ENCODE measurements around the gene NRBF2.
"Not testable (repeated sequence)": the region's sequence is repeated elsewhere in the genome, so short reads cannot be mapped to it uniquely, and the experiment has no call there.

Gene NRBF2

DNA sequence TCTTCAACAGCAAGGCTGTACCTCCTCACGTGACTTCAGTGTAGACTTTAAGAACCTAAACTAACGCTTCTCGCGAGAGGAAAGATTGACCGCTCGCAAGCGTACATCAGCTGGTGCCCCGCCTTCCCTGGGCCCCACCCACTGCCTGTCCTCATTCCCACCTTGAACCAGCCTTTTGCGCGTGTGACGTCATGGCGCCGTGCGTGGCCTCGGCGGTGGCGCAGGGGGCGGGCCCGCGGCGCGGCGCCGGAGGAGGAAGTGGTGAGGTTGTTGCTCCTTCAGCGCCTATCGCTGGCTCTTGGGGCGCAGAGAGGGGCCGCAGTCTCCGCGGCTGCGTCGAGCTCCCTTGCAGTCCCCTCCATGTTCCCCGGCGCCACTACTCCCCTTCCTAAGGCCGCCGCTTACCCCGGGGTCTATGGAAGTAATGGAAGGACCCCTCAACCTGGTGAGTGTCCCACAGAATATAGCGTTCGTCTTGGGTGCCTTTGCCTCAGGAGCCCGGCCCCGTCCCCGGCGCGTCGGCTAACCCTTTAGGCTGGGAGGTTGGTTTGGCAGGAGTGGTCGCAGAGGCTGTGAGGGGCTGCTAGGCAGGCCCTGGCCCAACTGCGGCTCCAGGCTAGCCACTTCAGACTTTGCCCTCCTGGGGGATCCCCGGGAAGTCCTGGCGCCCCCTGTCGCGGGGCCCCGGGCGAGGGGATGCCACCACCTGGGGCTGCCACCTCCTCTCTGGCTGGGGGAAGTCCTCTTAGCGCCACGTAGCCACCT, at the start of gene NRBF2:
Gene NRBF2 (plus strand): TSS at position 273 of the 765 bp plus-strand sequence. CDS start 143 bp downstream, at position 416.
- Histone ChIP-seq H3K9me3 (ENCODE audit: control insufficient read depth, low read length) (no peaks in the 10 kb centered on the region), H3K9ac (ENCODE audit: low read length) (peak within 1 kb of the TSS; percentile 99), H3K4me1 (ENCODE audit: control insufficient read depth, insufficient read depth, low read length) (peaks cover 15% of the 10 kb centered on the region), H3K27me3 (ENCODE audit: control insufficient read depth, insufficient read depth, low read length) (no peaks in the 10 kb centered on the region), H3K36me3 (ENCODE audit: control insufficient read depth, insufficient read depth, low read length) (no peaks in the 10 kb centered on the region), H3K4me3 (ENCODE audit: low read length) (peak within 1 kb of the TSS; percentile 80)

DNA sequence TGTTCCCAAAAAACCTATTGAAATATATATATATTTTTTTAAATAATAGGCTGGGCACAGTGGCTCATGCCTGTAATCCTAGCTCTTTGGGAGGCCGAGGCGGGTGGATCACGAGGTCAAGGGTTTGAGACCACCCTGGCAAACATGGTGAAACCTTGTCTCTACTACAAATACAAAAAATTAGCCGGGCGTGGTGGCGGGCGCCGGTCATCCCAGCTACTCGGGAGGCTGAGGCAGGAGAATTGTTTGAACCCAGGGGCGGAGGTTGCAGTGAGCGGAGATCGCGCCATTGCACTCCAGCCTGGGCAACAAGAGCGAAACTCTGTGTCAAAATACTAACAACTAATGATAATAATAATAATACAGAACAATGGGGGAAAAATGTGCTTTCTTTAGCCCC, 49.7 kb upstream of the NRBF2 start:
- H3K36me3 ChIP-seq (ENCODE audit: control insufficient read depth, insufficient read depth, low read length); H3K4me1 ChIP-seq (ENCODE audit: control insufficient read depth, insufficient read depth, low read length); H3K27me3 ChIP-seq (ENCODE audit: control insufficient read depth, insufficient read depth, low read length): not testable (repeated sequence)

DNA sequence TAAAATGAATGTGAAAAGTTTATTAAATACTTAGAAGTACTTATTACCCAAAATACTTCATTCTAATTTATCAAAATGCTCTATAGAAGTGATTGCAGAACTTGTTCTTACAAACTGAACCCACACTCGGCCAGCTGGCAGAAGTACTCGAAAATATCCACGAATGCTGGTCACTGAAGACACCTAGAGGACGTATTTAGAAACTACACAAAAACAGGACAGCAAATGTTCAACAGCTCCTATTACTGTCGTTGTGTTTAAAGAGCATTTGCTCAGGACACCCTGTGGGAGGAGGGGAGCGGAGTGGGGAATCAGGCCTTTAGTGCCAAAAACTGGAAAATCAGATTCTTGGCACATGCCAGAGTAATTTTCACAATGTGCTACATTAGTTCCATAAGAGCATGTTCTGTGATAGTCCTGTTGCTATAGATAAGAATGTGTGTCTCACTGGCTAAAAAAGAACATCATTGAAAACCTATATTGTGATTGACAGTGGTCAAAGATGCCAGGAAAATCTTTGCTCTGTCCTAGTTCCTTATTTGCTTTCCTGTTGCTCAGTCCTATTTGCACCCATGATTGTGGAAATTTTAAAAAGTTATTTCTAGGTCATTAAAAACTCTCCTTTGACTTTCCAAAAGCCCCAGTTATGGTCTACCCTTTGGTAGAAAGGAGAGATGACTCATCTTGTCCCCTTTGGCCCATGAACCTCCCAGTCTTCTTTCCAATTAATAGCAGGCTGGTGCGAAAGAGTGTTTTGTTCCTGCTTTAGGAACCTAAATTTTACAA, 49.0 kb upstream of the NRBF2 start:
- no peaks in the 10 kb centered on the region for H3K36me3 ChIP-seq (ENCODE audit: control insufficient read depth, insufficient read depth, low read length)
- H3K9me3 ChIP-seq (ENCODE audit: control insufficient read depth, low read length): no peaks in the 10 kb centered on the region
- H3K4me1 ChIP-seq (ENCODE audit: control insufficient read depth, insufficient read depth, low read length): no peaks in the 10 kb centered on the region
- no peak overlapping the region for H3K9ac ChIP-seq (ENCODE audit: low read length)
- H3K27me3 ChIP-seq (ENCODE audit: control insufficient read depth, insufficient read depth, low read length): no peaks in the 10 kb centered on the region
- no peak overlapping the region for H3K4me3 ChIP-seq (ENCODE audit: low read length)

More for the DNA sequence above, 49.7 kb upstream of the NRBF2 start:
- H3K9ac ChIP-seq (ENCODE audit: low read length); H3K9me3 ChIP-seq (ENCODE audit: control insufficient read depth, low read length); H3K4me3 ChIP-seq (ENCODE audit: low read length): not testable (repeated sequence)

DNA sequence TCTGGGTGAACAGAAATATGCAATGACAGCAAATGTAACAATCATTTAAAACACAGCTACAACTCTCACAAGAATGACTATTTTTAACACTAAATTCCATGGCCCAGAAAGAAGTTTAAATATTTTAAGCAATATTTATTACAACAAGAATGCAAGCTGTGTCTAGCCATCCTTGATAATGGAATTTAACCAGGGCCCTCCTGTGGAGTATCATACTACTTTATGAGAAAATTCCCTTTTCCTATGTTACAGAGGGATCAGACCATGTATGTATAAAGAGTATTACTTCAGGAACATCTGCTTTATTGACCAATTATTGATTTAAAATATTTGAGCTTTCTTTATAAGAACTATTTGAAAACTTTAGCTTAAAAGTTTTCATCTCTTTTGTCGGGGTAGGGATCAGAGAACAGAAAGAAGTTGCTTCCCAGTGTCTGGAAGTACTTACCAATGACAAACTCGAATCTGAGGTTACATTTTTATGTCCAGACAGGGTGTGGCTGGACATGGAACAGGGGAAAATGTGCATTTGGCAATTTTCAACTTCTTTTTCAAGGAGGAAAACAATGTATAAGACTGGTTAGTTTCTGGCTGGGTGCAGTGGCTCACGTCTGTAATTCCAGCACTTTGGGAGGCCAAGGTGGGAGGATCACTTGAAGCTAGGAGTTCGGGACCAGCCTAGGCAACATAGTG, 48.3 kb upstream of the NRBF2 start:
- Histone ChIP-seq H3K36me3 (ENCODE audit: control insufficient read depth, insufficient read depth, low read length) (no peaks in the 10 kb centered on the region), H3K9me3 (ENCODE audit: control insufficient read depth, low read length) (no peaks in the 10 kb centered on the region), H3K27me3 (ENCODE audit: control insufficient read depth, insufficient read depth, low read length) (no peaks in the 10 kb centered on the region), H3K4me1 (ENCODE audit: control insufficient read depth, insufficient read depth, low read length) (no peaks in the 10 kb centered on the region), H3K9ac (ENCODE audit: low read length) (no peak overlapping the region), H3K4me3 (ENCODE audit: low read length) (no peak overlapping the region)

DNA sequence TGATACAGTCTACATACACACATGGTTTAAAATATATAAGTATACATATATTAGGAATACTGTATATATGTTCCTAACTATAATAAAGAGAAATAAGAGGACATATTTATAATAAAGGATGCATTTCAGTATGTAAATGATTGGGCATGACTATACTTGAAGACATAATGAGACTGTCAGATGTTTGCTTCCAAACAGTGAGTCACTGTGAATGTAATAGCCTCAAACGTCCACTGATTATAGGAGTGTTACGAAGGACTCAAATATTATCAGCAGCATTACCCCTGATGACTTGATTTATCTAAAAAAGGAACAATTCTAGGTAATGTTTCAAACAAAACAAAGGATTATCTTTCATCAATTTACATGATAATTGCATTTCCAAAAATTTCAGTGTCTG, 39.9 kb upstream of the NRBF2 start:
- H3K4me1 ChIP-seq (ENCODE audit: control insufficient read depth, insufficient read depth, low read length): no peaks in the 10 kb centered on the region
- H3K9me3 ChIP-seq (ENCODE audit: control insufficient read depth, low read length): no peaks in the 10 kb centered on the region
- H3K36me3 ChIP-seq (ENCODE audit: control insufficient read depth, insufficient read depth, low read length): no peaks in the 10 kb centered on the region
- H3K9ac ChIP-seq (ENCODE audit: low read length): no peak overlapping the region
- no peaks in the 10 kb centered on the region for H3K27me3 ChIP-seq (ENCODE audit: control insufficient read depth, insufficient read depth, low read length)
- H3K4me3 ChIP-seq (ENCODE audit: low read length): no peak overlapping the region

DNA sequence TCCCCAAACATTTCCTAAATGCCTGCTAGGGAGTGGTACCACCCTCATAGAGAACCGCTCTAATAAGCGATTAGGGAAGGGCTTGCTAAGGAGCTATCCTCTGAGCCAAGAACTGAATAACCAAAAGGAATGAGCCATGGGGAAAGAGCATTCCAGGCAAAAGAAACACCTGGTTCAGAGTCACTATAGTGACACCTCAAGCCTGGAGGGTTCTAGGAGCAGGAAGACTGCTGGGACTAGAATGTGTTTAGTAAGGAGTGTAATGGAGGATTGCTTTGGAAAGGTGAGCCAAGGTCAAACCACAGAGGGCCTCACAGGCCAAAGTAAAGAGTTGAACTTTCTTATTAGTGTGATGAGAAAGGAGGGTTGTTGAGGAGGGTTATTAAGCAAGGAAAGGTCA, 38.7 kb upstream of the NRBF2 start:
- H3K9me3 ChIP-seq (ENCODE audit: control insufficient read depth, low read length): no peaks in the 10 kb centered on the region

DNA sequence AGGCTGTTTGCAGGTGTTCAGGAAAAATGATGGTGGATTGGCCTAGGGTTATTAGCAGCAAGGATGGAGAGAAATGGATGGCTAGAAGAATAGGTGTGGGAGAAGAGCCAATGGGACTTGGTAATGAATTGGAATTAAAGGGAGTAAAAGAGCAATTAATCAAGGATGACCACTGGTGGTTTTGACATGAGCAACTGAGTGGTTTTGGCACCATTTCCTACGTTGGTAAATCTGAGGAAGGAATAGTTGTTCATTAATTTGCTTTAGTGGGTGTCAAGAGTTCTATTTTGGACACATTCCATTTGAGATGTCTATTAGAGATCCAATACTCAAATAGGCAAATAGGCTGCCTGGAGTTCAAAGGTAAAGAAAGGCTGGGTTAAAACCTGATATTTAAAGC, 38.2 kb upstream of the NRBF2 start:
- Histone ChIP-seq H3K36me3 (ENCODE audit: control insufficient read depth, insufficient read depth, low read length) (no peaks in the 10 kb centered on the region), H3K4me3 (ENCODE audit: low read length) (no peak overlapping the region), H3K9ac (ENCODE audit: low read length) (no peak overlapping the region), H3K9me3 (ENCODE audit: control insufficient read depth, low read length) (no peaks in the 10 kb centered on the region), H3K4me1 (ENCODE audit: control insufficient read depth, insufficient read depth, low read length) (no peaks in the 10 kb centered on the region), H3K27me3 (ENCODE audit: control insufficient read depth, insufficient read depth, low read length) (no peaks in the 10 kb centered on the region)

More for the DNA sequence above, 38.7 kb upstream of the NRBF2 start:
- no peaks in the 10 kb centered on the region for H3K36me3 ChIP-seq (ENCODE audit: control insufficient read depth, insufficient read depth, low read length)
- H3K9ac ChIP-seq (ENCODE audit: low read length): no peak overlapping the region
- H3K27me3 ChIP-seq (ENCODE audit: control insufficient read depth, insufficient read depth, low read length): no peaks in the 10 kb centered on the region
- H3K4me1 ChIP-seq (ENCODE audit: control insufficient read depth, insufficient read depth, low read length): no peaks in the 10 kb centered on the region
- H3K4me3 ChIP-seq (ENCODE audit: low read length): no peak overlapping the region

DNA sequence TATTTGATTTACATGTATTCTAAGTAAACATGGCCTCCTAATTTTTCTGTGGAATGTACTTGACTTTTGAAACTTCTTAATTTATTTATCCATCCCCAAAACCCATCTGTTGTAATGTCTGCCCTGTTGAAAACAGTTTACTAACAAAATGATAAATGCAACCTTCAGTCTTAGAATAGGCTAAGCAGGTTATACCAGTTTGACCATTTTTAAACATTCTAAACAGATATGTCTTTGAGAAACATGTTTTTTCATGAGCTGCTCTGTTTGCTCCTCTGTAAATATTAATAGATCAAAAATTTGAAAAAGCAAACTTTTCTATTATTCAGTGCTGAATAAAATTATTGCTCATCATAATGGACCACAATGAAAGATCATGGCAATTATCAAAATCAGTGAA, 33.4 kb upstream of the NRBF2 start:
- no peaks in the 10 kb centered on the region for H3K27me3 ChIP-seq (ENCODE audit: control insufficient read depth, insufficient read depth, low read length)
- H3K9me3 ChIP-seq (ENCODE audit: control insufficient read depth, low read length): no peaks in the 10 kb centered on the region
- no peaks in the 10 kb centered on the region for H3K4me1 ChIP-seq (ENCODE audit: control insufficient read depth, insufficient read depth, low read length)
- no peaks in the 10 kb centered on the region for H3K36me3 ChIP-seq (ENCODE audit: control insufficient read depth, insufficient read depth, low read length)
- no peak overlapping the region for H3K4me3 ChIP-seq (ENCODE audit: low read length)
- H3K9ac ChIP-seq (ENCODE audit: low read length): no peak overlapping the region

DNA sequence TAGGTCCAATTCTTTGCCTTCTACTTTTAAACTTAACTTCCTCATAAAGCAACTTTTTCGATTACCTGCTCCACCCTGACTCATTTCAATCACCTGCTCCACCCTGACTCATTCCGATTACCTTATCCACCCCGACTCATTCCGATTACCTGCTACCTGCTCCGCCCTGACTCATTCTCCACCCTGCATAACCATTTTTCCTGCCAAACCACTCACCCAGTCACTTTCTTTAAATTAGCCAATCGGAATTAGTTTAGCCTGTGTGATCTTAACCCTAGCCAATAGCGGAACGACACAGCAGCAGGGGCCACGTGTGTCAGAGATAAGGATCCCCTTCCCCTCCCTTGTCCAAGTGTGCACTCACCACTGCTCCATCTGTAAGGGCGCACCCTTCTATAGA, 32.0 kb upstream of the NRBF2 start:
- H3K9ac ChIP-seq (ENCODE audit: low read length); H3K9me3 ChIP-seq (ENCODE audit: control insufficient read depth, low read length); H3K4me1 ChIP-seq (ENCODE audit: control insufficient read depth, insufficient read depth, low read length); H3K4me3 ChIP-seq (ENCODE audit: low read length); H3K27me3 ChIP-seq (ENCODE audit: control insufficient read depth, insufficient read depth, low read length); H3K36me3 ChIP-seq (ENCODE audit: control insufficient read depth, insufficient read depth, low read length): not testable (repeated sequence)

DNA sequence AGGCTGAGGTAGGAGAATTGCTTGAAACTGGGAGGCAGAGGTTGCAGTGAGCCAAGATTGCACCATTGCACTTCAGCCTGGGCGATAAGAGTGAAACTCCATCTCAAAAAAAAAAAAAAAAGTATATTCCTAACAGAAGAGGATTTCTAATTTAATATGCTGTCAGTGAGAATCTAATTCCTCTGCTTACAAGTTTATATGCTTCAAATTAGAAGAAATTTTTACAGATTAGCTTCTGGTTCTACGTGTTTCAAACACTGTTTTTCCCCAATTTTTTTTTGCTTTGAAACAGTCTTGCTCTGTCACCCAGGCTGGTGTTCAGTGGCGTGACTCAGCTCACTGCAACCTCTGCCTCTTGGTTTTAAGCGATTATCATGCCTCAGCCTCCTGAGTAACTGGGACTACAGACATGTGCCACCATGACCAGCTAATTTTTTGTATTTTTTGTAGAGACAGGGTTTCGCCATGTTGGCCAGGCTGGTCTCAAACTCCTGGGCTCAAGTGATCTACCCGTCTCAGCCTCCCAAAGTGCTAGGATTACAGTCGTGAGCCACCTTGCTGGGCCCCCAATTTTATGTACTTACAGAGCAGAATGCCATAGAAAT, 30.7 kb upstream of the NRBF2 start:
- not testable (repeated sequence) for H3K9ac ChIP-seq (ENCODE audit: low read length)

DNA sequence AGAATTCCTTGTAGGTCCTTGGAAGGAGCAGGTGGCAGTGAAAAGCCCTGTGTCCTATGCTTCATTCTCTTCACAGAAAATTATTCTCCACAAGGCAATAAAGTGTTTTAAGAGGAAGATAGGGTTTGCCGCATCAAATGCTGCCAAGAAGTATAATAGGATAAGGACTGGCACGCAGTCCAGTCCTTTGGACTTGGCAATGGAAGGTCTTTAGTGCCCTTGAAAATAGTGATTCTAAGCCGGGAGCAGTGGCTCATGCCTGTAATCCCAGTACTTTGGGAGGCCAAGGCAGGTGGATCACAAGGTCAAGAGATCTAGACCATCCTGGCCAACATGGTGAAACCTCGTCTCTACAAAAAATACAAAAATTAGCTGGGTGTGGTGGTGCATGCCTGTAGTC, 29.9 kb upstream of the NRBF2 start:
- H3K4me3 ChIP-seq (ENCODE audit: low read length); H3K9me3 ChIP-seq (ENCODE audit: control insufficient read depth, low read length); H3K9ac ChIP-seq (ENCODE audit: low read length); H3K27me3 ChIP-seq (ENCODE audit: control insufficient read depth, insufficient read depth, low read length); H3K36me3 ChIP-seq (ENCODE audit: control insufficient read depth, insufficient read depth, low read length); H3K4me1 ChIP-seq (ENCODE audit: control insufficient read depth, insufficient read depth, low read length): not testable (repeated sequence)

More for the DNA sequence above, 30.7 kb upstream of the NRBF2 start:
- H3K9me3 ChIP-seq (ENCODE audit: control insufficient read depth, low read length); H3K36me3 ChIP-seq (ENCODE audit: control insufficient read depth, insufficient read depth, low read length); H3K27me3 ChIP-seq (ENCODE audit: control insufficient read depth, insufficient read depth, low read length); H3K4me1 ChIP-seq (ENCODE audit: control insufficient read depth, insufficient read depth, low read length); H3K4me3 ChIP-seq (ENCODE audit: low read length): not testable (repeated sequence)

DNA sequence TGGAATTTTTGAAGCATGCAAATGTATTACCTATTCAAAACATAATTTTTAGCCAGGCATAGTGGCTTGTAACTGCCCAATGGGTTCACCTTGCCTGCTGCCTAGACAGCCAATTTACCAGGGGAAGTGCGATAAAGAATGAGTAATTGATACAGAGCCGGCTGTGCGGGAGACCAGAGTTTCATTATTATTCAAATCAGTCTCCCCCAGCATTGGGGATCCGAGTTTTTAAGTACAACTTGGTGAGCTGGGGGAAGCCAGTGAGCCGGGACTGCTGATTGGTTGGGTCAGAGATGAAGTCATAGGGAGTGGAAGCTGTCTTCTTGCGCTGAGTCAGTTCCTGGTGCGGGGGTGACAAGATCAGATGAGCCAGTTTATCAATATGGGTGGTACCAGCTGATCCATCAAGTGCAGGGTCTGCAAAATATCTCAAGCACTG, 29.1 kb upstream of the NRBF2 start:
- H3K36me3 ChIP-seq (ENCODE audit: control insufficient read depth, insufficient read depth, low read length): no peaks in the 10 kb centered on the region
- no peak overlapping the region for H3K9ac ChIP-seq (ENCODE audit: low read length)
- H3K9me3 ChIP-seq (ENCODE audit: control insufficient read depth, low read length): no peaks in the 10 kb centered on the region
- no peak overlapping the region for H3K4me3 ChIP-seq (ENCODE audit: low read length)
- H3K27me3 ChIP-seq (ENCODE audit: control insufficient read depth, insufficient read depth, low read length): no peaks in the 10 kb centered on the region
- no peaks in the 10 kb centered on the region for H3K4me1 ChIP-seq (ENCODE audit: control insufficient read depth, insufficient read depth, low read length)
